Right cardiac atrium (tissue), 5 donors: ENCODE measurements around the gene CXXC5. TPM values are rescaled to one million over a fixed set of nuclear protein-coding genes. Genes with fewer than 3 reads are reported as not detected.

ENCODE experiments used
- ATAC-seq, 2 donors: fragments of 200-7000 bp; cut with Tn5 transposase; one replicate each; pipeline versions ENCODE4 v1.8.0 to v1.9.1; 2020; ENCODE audit warnings: moderate library complexity in 2 of 2, mild to moderate bottlenecking in 1 of 2
- DNase-seq, 3 donors: peaks; one replicate each; pipeline ENCODE4 v3.0.0-alpha.2; 2020
- H3K27ac ChIP-seq: one replicate; pipeline ENCODE4 v1.5.1; 2013; ENCODE audit warnings: mild to moderate bottlenecking, low read length, control low read depth, moderate library complexity
- H3K27me3 ChIP-seq: one replicate; pipeline ENCODE4 v1.6.1; 2013; ENCODE audit not compliant: control insufficient read depth, insufficient read depth
- H3K4me1 ChIP-seq: one replicate; pipeline ENCODE4 v1.6.1; 2013; ENCODE audit warnings: low read length; ENCODE audit not compliant: control insufficient read depth, insufficient read depth
- H3K4me3 ChIP-seq: one replicate; pipeline ENCODE4 v1.5.1; 2013; ENCODE audit warnings: low read length, control low read depth
- H3K9me3 ChIP-seq: one replicate; pipeline ENCODE4 v1.6.1; 2013; ENCODE audit warnings: low read length; ENCODE audit not compliant: control insufficient read depth
- WGBS: extraction: QIAGEN DNeasy Blood & Tissue Kit; methylation state at CpG from one replicate; pipeline ENCODE4 v1.1.7; 2013; 5-methylcytosine and 5-hydroxymethylcytosine counted together
- intact Hi-C, 4 donors: fragments of 100-400 bp; cut with DNase I; formaldehyde crosslinking; loops; one replicate each; pipeline versions ENCODE4 v1.11.0 to v1.14.0; 2022 to 2023
- polyA plus RNA-seq: library from polyadenylated mRNA; stranded (reverse); fragments of 200-250 nt; gene quantifications from one replicate; pipeline ENCODE4 v1.2.3, GENCODE V29; 2013
- total RNA-seq, 4 donors: library from RNA; stranded (reverse); fragmentation: NEBNext Ultra II Directional; extraction: Animal tissue kit (Norgen Biotek cat#: 25700); gene quantifications; one replicate each; pipeline ENCODE4 v1.2.1, GENCODE V29; 2021
- donor health status: healthy with polysubstance abuse.
- donor health status: DM: no; HTN: yes; CAD: no.
- donor health status: DM: no; HTN: no; CAD: no.
- donor health status: DM: no; HTN: yes; CAD: no; lungs with severe emphysema.
- donor health status: DM: yes; HTN: yes; CAD: no.

The CXXC5 gene
- total and polyA plus RNA-seq, 5 donors = 33.9 to 70.5 (median 48.7) TPM

GRCh38 chr5:139668064-139668880 is 20.1 kb downstream of the CXXC5 start:
- H3K4me1 ChIP-seq = peaks cover 18% of the 10 kb centered on the region
- ATAC-seq = peak; percentile 37 to 43
- WGBS = 3% methylated on average over 55 of the region's 55 CpGs
- peak overlapping the region; percentile 95 for H3K27ac ChIP-seq
- intact Hi-C loops = no loop called here
- H3K4me3 ChIP-seq = peak overlapping the region; percentile 54
- no peaks in the 10 kb centered on the region for H3K9me3 ChIP-seq
- no peaks in the 10 kb centered on the region for H3K27me3 ChIP-seq
- DNase-seq = peak in 2 of 3 donors; percentile 81 to 86

- DNase-seq = peak in 2 of 3 donors; percentile 52 to 53
- H3K27ac ChIP-seq = peak overlapping the region; percentile 95
- H3K27me3 ChIP-seq = no peaks in the 10 kb centered on the region
- H3K4me3 ChIP-seq = peak overlapping the region; percentile 54
- peaks cover 18% of the 10 kb centered on the region for H3K4me1 ChIP-seq
- WGBS = 52% methylated on average over 18 of the region's 18 CpGs
- ATAC-seq = no peak
- intact Hi-C loops = no loop called here
- H3K9me3 ChIP-seq = no peaks in the 10 kb centered on the region
These were observed 20.9 kb downstream of the CXXC5 start for GRCh38 chr5:139668924-139669661.

- Histone ChIP-seq H3K9me3 (no peaks in the 10 kb centered on the region), H3K27me3 (no peaks in the 10 kb centered on the region), H3K4me1 (peaks cover 20% of the 10 kb centered on the region), H3K4me3 (peak overlapping the region; percentile 14), H3K27ac (peak overlapping the region; percentile 95)
- intact Hi-C loops = no loop called here
- 25% methylated on average over 23 of the region's 23 CpGs for WGBS
- peak; percentile 26 to 28 for ATAC-seq
- peak in 2 of 3 donors; percentile 82 to 86 for DNase-seq
These were observed 21.7 kb downstream of the CXXC5 start for GRCh38 chr5:139669662-139670368.

GRCh38 chr5:139670369-139671095 is 22.4 kb downstream of the CXXC5 start:
- intact Hi-C loops = no loop called here
- DNase-seq (peak in 1 of 3 donors; percentile 56), ATAC-seq (peak in 1 of 2 donors; percentile 2)
- peak overlapping the region; percentile 95 for H3K27ac ChIP-seq
- H3K9me3 ChIP-seq = no peaks in the 10 kb centered on the region
- WGBS = 60% methylated on average over 16 of the region's 16 CpGs
- peaks cover 21% of the 10 kb centered on the region for H3K4me1 ChIP-seq
- no peaks in the 10 kb centered on the region for H3K27me3 ChIP-seq
- no peak overlapping the region for H3K4me3 ChIP-seq

- no peaks in the 10 kb centered on the region for H3K27me3 ChIP-seq
- WGBS = 23% methylated on average over 20 of the region's 20 CpGs
- no peaks in the 10 kb centered on the region for H3K9me3 ChIP-seq
- ATAC-seq (peak; percentile 12 to 43), DNase-seq (peak in 2 of 3 donors; percentile 82 to 83)
- no peak overlapping the region for H3K4me3 ChIP-seq
- peaks cover 19% of the 10 kb centered on the region for H3K4me1 ChIP-seq
- H3K27ac ChIP-seq = peak overlapping the region; percentile 95
- intact Hi-C loops = no loop called here
These were observed 23.1 kb downstream of the CXXC5 start for GRCh38 chr5:139671096-139671841.

GRCh38 chr5:139675213-139675612 is 27.1 kb downstream of the CXXC5 start:
- Histone ChIP-seq H3K9me3 (no peaks in the 10 kb centered on the region), H3K27me3 (no peaks in the 10 kb centered on the region), H3K4me3 (no peak overlapping the region), H3K27ac (no peak overlapping the region), H3K4me1 (peaks cover 32% of the 10 kb centered on the region)
- ATAC-seq (no peak), DNase-seq (no peak)
- intact Hi-C loops = no loop called here
- 70% methylated on average over 4 of the region's 4 CpGs for WGBS

GRCh38 chr5:139675825-139676224 is 27.7 kb downstream of the CXXC5 start:
- no peak overlapping the region for H3K27ac ChIP-seq
- WGBS = 75% methylated on average over 4 of the region's 4 CpGs

GRCh38 chr5:139676406-139676805 is 28.3 kb downstream of the CXXC5 start:
- WGBS = 71% methylated on average over 3 of the region's 3 CpGs
- DNase-seq (no peak), ATAC-seq (no peak)
- Histone ChIP-seq H3K4me1 (peaks cover 22% of the 10 kb centered on the region), H3K4me3 (no peak overlapping the region), H3K9me3 (no peaks in the 10 kb centered on the region), H3K27ac (peak overlapping the region; percentile 35), H3K27me3 (no peaks in the 10 kb centered on the region)
- intact Hi-C loops = no loop called here

More at GRCh38 chr5:139675825-139676224, 27.7 kb downstream of the CXXC5 start:
- H3K9me3 ChIP-seq = no peaks in the 10 kb centered on the region
- no peaks in the 10 kb centered on the region for H3K27me3 ChIP-seq
- DNase-seq = no peak
- ATAC-seq = no peak
- H3K4me1 ChIP-seq = peaks cover 26% of the 10 kb centered on the region
- H3K4me3 ChIP-seq = no peak overlapping the region
- intact Hi-C loops = no loop called here

GRCh38 chr5:139676951-139677735 is 29.0 kb downstream of the CXXC5 start:
- peak in 1 of 3 donors; percentile 77 for DNase-seq
- 74% methylated on average over 29 of the region's 29 CpGs for WGBS
- no peaks in the 10 kb centered on the region for H3K27me3 ChIP-seq

More at GRCh38 chr5:139676951-139677735, 29.0 kb downstream of the CXXC5 start:
- Histone ChIP-seq H3K9me3 (no peaks in the 10 kb centered on the region), H3K4me1 (peaks cover 20% of the 10 kb centered on the region), H3K4me3 (no peak overlapping the region), H3K27ac (peak overlapping the region; percentile 76)
- intact Hi-C loops = no loop called here
- ATAC-seq = peak; percentile 23 to 26
